VCaP (cell line): Measurements from ENCODE around the gene SEC14L5.
A peak's percentile ranks its signal among the peaks of the same experiment; 100 is the strongest.

ENCODE experiments used
- H3K27ac ChIP-seq: fragments of 450-650 bp; 2 replicates; pipeline ENCODE4 v1.5.1; 2017
- TF ChIP-seq, protein P1 (sequence below): fragments of 450-650 bp; conservative IDR thresholded peaks from 2 replicates; pipeline ENCODE4 v1.5.1; 2017; ENCODE audit warnings: mild to moderate bottlenecking, moderate library complexity

SEC14L5 gene

DNA sequence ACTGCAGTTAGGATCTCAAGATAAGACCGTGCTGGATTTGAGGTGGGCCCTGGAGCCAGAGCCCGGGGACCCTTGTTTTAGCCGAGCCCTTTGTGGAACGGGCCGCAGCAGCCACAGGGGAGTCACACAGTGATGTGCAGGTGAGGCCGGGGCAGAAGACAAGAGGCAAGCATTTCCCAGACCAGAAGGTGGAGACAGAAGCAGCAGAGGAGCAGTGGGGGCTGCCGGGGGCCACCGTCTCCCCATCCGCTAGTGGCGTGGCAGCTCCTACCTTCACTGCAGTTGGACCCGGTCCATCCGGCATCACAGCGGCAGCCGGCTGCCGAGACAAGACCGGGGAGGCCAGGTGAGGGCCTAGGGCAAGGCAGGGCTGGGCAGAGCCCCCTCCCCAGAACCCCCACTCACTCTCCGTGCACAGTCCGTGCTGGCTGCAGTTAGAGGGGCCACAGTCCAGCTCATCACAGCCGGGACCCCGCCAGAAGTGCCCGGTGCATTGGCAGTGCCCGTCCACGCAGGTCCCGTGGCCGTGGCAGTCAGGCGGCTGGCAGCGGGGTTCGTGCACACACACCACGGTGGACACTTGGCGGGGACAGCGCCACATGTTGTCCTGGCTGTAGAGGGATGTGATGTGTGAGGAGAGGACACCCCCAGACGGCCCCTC, 69.6 kb downstream of the SEC14L5 start:
- no peak overlapping the region for H3K27ac ChIP-seq
- TF ChIP-seq, protein P1, sequence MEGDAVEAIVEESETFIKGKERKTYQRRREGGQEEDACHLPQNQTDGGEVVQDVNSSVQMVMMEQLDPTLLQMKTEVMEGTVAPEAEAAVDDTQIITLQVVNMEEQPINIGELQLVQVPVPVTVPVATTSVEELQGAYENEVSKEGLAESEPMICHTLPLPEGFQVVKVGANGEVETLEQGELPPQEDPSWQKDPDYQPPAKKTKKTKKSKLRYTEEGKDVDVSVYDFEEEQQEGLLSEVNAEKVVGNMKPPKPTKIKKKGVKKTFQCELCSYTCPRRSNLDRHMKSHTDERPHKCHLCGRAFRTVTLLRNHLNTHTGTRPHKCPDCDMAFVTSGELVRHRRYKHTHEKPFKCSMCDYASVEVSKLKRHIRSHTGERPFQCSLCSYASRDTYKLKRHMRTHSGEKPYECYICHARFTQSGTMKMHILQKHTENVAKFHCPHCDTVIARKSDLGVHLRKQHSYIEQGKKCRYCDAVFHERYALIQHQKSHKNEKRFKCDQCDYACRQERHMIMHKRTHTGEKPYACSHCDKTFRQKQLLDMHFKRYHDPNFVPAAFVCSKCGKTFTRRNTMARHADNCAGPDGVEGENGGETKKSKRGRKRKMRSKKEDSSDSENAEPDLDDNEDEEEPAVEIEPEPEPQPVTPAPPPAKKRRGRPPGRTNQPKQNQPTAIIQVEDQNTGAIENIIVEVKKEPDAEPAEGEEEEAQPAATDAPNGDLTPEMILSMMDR = no peak

DNA sequence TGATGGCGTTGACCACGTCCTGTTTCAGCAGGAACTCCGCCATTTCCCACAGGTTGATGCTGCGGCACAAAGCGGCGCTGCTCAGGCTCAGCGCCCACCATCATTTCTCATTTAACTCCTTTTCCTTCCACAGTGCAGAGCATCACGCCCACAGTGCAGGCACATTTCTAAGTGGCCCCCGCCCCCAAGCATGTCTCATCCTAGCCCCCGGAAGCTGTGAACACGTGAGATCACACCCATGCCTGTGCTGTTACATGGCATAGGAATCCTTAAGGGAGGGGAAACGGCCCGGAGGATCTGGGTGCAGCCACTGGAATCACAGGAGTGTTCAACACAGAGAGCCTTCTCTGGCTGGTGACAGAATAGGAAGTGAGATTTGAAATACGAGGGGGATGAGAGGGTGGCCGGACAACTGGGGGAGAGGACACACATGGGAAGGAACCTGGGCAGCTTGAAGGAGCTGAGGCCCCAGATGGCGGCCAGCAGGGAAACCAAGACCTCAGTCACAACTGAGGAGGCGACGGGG, 70.9 kb downstream of the SEC14L5 start:
- H3K27ac ChIP-seq = no peak overlapping the region
- TF ChIP-seq, protein P1 = no peak

DNA sequence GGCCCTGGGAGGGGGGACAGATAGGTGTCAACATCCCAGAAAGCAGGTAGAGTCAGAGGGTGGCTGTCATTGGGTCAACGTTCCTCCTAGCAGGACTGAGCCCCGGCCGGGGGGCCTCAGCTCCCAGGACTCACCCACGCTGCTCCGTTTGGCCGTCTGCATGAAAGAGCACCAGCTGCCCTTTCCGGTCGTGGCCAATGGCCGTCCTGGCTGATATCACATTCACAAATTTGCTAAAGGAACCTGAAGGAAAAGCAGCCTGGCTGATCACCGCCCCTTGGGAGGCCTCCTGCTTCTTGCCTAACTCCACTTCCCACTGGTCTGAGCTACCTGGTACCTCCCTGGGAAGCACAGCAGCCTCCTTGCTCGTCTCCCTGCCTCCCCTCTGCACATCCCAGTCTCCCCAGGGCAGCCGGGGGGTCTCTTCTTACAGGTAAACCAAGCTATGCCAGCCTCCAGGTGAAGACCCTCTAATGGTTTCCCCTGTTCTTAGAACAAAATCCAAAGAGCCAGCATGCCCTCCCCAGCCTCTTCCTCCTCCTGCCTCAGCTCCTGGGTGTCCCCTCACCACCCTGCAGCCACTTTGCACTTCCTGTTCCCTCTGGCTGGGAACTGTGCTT, 72.2 kb downstream of the SEC14L5 start:
- TF ChIP-seq, protein P1 = no peak
- H3K27ac ChIP-seq = no peak overlapping the region

DNA sequence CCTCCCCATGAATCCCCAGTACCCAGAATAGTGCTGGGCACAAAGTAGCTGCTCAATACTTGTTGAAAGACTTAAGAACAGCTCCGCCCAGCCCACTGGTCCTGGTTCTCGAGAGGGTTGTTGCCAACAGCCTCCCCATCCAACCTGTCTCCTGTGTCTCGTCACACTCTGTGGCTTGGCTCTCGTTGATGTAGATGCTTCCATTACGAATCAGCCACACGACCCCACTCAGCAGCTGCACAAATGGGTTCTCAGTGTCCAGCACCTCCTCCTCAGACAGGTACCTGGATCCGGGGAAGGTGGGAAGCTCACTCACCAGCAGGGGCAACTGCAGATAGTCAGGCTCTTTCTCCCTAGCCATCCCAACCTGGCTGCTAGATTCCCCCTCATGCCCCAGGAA, 73.5 kb downstream of the SEC14L5 start:
- TF ChIP-seq, protein P1 = no peak
- H3K27ac ChIP-seq = no peak overlapping the region

DNA sequence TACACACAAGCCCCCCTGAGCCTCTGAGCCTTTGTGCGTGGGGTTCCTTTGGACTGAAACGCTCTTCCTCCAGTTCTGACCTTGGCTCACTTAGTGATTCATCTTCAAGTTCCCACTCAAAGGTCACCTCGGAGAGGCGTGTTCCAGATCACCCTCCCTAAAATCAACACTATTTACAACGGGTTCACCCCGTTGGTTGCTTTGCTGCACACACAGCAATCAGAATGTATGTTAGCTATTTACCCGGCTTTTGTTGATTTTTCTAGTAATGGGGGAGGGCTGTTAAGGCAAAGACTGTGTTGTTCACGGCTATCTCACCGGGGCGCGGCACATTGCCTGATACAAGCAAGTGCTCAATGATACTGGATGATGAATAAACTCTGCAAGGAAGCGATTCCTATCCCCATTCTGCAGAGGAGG, 74.6 kb downstream of the SEC14L5 start:
- peak overlapping the region; percentile 52; the same call in 1 of the 2 replicates for H3K27ac ChIP-seq
- TF ChIP-seq, protein P1 = no peak

DNA sequence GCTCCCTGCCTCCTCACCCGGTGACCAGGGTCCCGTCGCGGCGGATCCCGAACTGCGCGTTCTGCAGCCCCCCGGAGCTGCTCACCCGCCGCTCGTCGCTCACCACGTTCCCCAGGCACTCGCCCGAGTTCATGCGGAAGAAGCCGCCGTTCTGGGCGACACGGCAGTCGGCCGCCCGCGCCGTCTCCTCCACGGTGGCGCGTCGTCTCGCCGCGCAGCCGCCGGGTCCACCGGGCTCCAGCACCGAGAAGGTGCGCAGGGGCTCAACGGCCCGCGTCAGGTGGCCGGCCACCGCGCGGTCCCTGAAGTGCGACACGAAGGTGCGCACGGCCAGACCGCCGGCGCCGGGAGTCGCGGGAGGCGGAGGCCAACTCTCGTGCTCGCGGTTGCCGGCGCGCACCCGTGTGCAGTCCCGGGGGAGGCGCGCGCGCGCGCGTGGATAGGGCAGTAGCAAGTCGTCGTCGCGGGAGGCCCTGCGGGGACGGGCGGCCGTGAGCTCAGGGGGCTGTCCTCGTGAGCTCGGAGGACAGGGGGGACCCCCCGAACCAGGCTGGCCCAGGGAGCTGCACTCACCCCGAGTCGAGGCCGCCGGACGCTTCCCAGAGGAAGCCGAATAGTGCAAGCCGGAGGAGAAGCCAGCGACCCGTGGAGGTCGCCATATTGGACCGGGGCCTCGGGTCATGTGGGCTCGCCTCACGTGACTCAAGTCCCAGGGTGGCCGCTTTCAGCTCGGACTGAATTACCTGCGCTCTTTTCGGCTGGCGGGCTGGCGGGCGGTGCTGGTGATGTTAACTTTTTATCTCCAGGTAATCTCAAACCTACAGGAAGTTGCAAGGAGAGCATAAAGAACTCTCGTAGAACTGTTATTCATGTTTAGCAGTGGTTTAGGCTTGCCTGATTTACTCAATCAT, 75.4 kb downstream of the SEC14L5 start, which contains the start of gene NAGPA:
Gene NAGPA (minus strand): TSS at position 680 of the 911 bp plus-strand sequence. CDS start 21 bp downstream, at position 659.
- TF ChIP-seq, protein P1 = no peak
- peak within 1 kb of the TSS; percentile 52; the same call in 1 of the 2 replicates for H3K27ac ChIP-seq

DNA sequence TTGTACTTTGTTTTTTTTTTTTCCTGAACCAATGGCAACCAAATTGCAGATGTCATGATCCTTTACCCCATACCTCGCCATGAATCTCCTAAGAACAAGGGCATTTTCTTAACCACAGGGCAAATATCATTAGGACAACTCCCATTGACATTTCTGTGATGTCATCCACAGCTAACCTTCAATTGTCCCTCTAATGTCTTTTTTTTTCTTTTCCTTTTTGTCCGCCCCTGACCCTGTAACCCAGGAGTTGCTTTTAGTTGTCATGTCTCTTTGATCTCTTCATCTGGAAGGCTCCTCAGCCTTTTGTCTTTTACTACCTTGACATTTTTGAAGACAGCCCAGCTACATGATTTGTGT, 76.0 kb downstream of the SEC14L5 start:
- TF ChIP-seq, protein P1 = no peak
- peak overlapping the region; percentile 52; the same call in 1 of the 2 replicates for H3K27ac ChIP-seq
